ENCODE results near the gene SLC22A14. TPM values are rescaled to one million over a fixed set of nuclear protein-coding genes. Genes with fewer than 3 reads are reported as not detected.
A peak's percentile ranks its signal among the peaks of the same experiment; 100 is the strongest.

The SLC22A14 gene
- total and polyA plus RNA-seq, 2 experiments from 2014 or later = 0.12 to 0.43 TPM

- H3K4me1 ChIP-seq (ENCODE audit: low read depth) = peaks cover 18% of the 10 kb centered on the region
- no peaks in the 10 kb centered on the region for H3K36me3 ChIP-seq
- H3K27me3 ChIP-seq = peaks cover 9% of the 10 kb centered on the region
- no peak for DNase-seq (ENCODE audit: low read depth in 1 of 2, low spot score in 1 of 2)
- H3K27ac ChIP-seq = peak within 1 kb of the TSS; percentile 10
- no peak within 1 kb of the TSS for H3K4me3 ChIP-seq
- no peak for TF ChIP-seq CTCF (IDR thresholded peaks at IDR 0.05; ENCODE audit: low read depth, low read length)
- no peaks in the 10 kb centered on the region for H3K9me3 ChIP-seq (ENCODE audit: low read depth)
Observed at GRCh38 chr3:38265604-38266307, 16.3 kb upstream of the SLC22A14 start, which contains the start of gene SLC22A13. TSS of gene SLC22A13 (plus strand) at chr3:38265812. CDS start at chr3:38265861, 49 bp downstream.

- Histone ChIP-seq H3K9me3 (ENCODE audit: low read depth) (no peaks in the 10 kb centered on the region), H3K27me3 (peaks cover 9% of the 10 kb centered on the region), H3K4me3 (no peak overlapping the region), H3K36me3 (no peaks in the 10 kb centered on the region), H3K27ac (no peak overlapping the region), H3K4me1 (ENCODE audit: low read depth) (peaks cover 18% of the 10 kb centered on the region)
- TF ChIP-seq CTCF (IDR thresholded peaks at IDR 0.05; ENCODE audit: low read depth, low read length) = no peak
- DNase-seq (ENCODE audit: low read depth in 1 of 2, low spot score in 1 of 2) = no peak
Observed at GRCh38 chr3:38266810-38267209, 15.3 kb upstream of the SLC22A14 start.

GRCh38 chr3:38267662-38268061, 14.4 kb upstream of the SLC22A14 start:
- no peaks in the 10 kb centered on the region for H3K9me3 ChIP-seq (ENCODE audit: low read depth)
- no peak for DNase-seq (ENCODE audit: low read depth in 1 of 2, low spot score in 1 of 2)
- no peak overlapping the region for H3K4me3 ChIP-seq
- H3K27me3 ChIP-seq = peaks cover 9% of the 10 kb centered on the region
- no peak overlapping the region for H3K27ac ChIP-seq
- H3K36me3 ChIP-seq = no peaks in the 10 kb centered on the region
- H3K4me1 ChIP-seq (ENCODE audit: low read depth) = peaks cover 18% of the 10 kb centered on the region
- TF ChIP-seq CTCF (IDR thresholded peaks at IDR 0.05; ENCODE audit: low read depth, low read length) = no peak

- no peak for TF ChIP-seq CTCF (IDR thresholded peaks at IDR 0.05; ENCODE audit: low read depth, low read length)
- no peak for DNase-seq (ENCODE audit: low read depth in 1 of 2, low spot score in 1 of 2)
- no peak overlapping the region for H3K27ac ChIP-seq
- no peak overlapping the region for H3K4me3 ChIP-seq
- H3K27me3 ChIP-seq = peaks cover 9% of the 10 kb centered on the region
- no peaks in the 10 kb centered on the region for H3K36me3 ChIP-seq
- H3K9me3 ChIP-seq (ENCODE audit: low read depth) = no peaks in the 10 kb centered on the region
- peaks cover 18% of the 10 kb centered on the region for H3K4me1 ChIP-seq (ENCODE audit: low read depth)
Observed at GRCh38 chr3:38268087-38268486, 14.0 kb upstream of the SLC22A14 start.

- H3K27ac ChIP-seq = no peak overlapping the region
- H3K27me3 ChIP-seq = peaks cover 9% of the 10 kb centered on the region
- H3K36me3 ChIP-seq = no peaks in the 10 kb centered on the region
- no peaks in the 10 kb centered on the region for H3K9me3 ChIP-seq (ENCODE audit: low read depth)
- TF ChIP-seq CTCF (IDR thresholded peaks at IDR 0.05; ENCODE audit: low read depth, low read length) = no peak
- peaks cover 17% of the 10 kb centered on the region for H3K4me1 ChIP-seq (ENCODE audit: low read depth)
- DNase-seq (ENCODE audit: low read depth in 1 of 2, low spot score in 1 of 2) = no peak
- no peak overlapping the region for H3K4me3 ChIP-seq
Observed at GRCh38 chr3:38268522-38268921, 13.6 kb upstream of the SLC22A14 start.
